HEK293T (cell line): Measurements from ENCODE around the gene AHDC1.

ENCODE experiments used
- ARNT ChIP-seq: fragments of 450-650 bp; IDR thresholded peaks from 2 replicates; pipeline ENCODE4 v1.6.1; 2017; ENCODE audit warnings: mild to moderate bottlenecking
- BHLHE40 ChIP-seq: fragments of 450-650 bp; IDR thresholded peaks from 2 replicates; pipeline ENCODE4 v1.6.1; 2016; ENCODE audit warnings: mild to moderate bottlenecking, moderate library complexity, borderline replicate concordance
- ELF4 ChIP-seq: fragments of 450-650 bp; IDR thresholded peaks from 2 replicates; pipeline ENCODE4 v1.6.1; 2017; ENCODE audit warnings: antibody characterized with exemption
- FOXK2 ChIP-seq: fragments of 450-650 bp; IDR thresholded peaks from 2 replicates; pipeline ENCODE4 v1.6.1; 2016; ENCODE audit warnings: mild to moderate bottlenecking
- FOXM1 ChIP-seq: fragments of 450-650 bp; IDR thresholded peaks from 2 replicates; pipeline ENCODE4 v1.6.1; 2017; ENCODE audit warnings: mild to moderate bottlenecking, borderline replicate concordance
- HDGF ChIP-seq: fragments of 450-650 bp; IDR thresholded peaks from 2 replicates; pipeline ENCODE4 v1.6.1; 2017; ENCODE audit warnings: antibody characterized with exemption, borderline replicate concordance
- LEF1 ChIP-seq: fragments of 450-650 bp; IDR thresholded peaks from 2 replicates; pipeline ENCODE4 v1.6.1; 2017; ENCODE audit warnings: mild to moderate bottlenecking, borderline replicate concordance

- TF ChIP-seq HDGF (no peak), FOXM1 (no peak), ARNT (no peak), BHLHE40 (no peak), LEF1 (no peak), ELF4 (no peak), FOXK2 (no peak)
These were observed 44.8 kb upstream of the AHDC1 start for GRCh38 chr1:27648602-27649305.
